Measurements from ENCODE around the gene EPC2. TPM values are rescaled to one million over a fixed set of nuclear protein-coding genes. Genes with fewer than 3 reads are reported as not detected.

Gene EPC2
- total RNA-seq, 6 experiments from 2014 or later, result 7.7 to 13.3 (median 8.8) TPM

- DNase-seq, result no peak
- ATAC-seq, result no peak
- no peak overlapping the region for H3K4me3 ChIP-seq
- no peaks in the 10 kb centered on the region for H3K27me3 ChIP-seq
- H3K36me3 ChIP-seq, result no peaks in the 10 kb centered on the region
- no peak for TF ChIP-seq CTCF (IDR thresholded peaks at IDR 0.05)
- TF ChIP-seq POLR2A (IDR thresholded peaks at IDR 0.05), result no peak
- no peaks in the 10 kb centered on the region for H3K9me3 ChIP-seq
- no peak overlapping the region for H3K27ac ChIP-seq
- no peaks in the 10 kb centered on the region for H3K4me1 ChIP-seq
- intact Hi-C loops (cut with DNase I), result no loop called here
Measured at GRCh38 chr2:148616662-148617061, 27.9 kb upstream of the EPC2 start.

- Histone ChIP-seq H3K4me1 (no peaks in the 10 kb centered on the region), H3K36me3 (no peaks in the 10 kb centered on the region), H3K9me3 (no peaks in the 10 kb centered on the region), H3K27me3 (no peaks in the 10 kb centered on the region), H3K27ac (no peak overlapping the region), H3K4me3 (no peak overlapping the region)
- DNase-seq (no peak), ATAC-seq (no peak)
- intact Hi-C loops (cut with DNase I), result no loop called here
- WGBS (ENCODE audit: insufficient coverage, low coverage, low lambda C conversion rate, missing lambda C conversion rate), result 70% methylated on average over 5 of the region's 5 CpGs
- no peak for TF ChIP-seq CTCF (IDR thresholded peaks at IDR 0.05)
- no peak for TF ChIP-seq POLR2A (IDR thresholded peaks at IDR 0.05)
Measured at GRCh38 chr2:148617219-148617618, 27.3 kb upstream of the EPC2 start.

DNA sequence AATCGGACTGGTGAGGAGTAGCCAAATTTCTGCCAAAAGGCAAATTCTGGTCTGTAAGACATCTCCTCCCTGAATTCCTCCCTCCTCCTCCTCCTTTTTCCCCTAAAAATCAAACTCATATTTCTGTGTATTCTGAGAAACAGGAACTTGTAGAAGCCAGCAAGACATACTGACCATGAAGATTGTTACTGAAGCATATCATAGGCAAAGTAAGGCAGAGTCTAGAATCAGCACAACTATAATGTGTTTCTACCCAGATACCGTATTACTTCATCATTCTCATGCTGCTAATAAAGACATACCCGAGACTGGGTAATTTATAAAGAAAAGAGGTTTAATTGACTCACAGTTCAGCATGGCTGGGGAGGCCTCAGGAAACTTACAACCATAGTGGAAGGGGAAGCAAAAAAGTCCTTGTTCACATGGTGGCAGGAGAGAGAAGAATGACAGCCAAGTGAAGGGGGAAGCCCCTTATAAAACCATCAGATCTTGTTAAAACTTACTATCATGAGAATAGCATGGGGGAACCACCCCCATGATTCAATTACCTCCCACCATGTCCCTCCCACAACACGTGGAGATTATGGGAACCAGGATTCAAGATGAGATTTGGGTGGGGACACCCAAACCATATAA, 24.9 kb upstream of the EPC2 start:
- no peak overlapping the region for H3K27ac ChIP-seq
- H3K4me1 ChIP-seq, result no peaks in the 10 kb centered on the region
- no peak for DNase-seq
- H3K36me3 ChIP-seq, result no peaks in the 10 kb centered on the region
- ATAC-seq, result no peak
- no peak for TF ChIP-seq POLR2A (IDR thresholded peaks at IDR 0.05)
- 53% methylated on average over 4 of the region's 4 CpGs for WGBS (ENCODE audit: insufficient coverage, low coverage, low lambda C conversion rate, missing lambda C conversion rate)
- H3K27me3 ChIP-seq, result no peaks in the 10 kb centered on the region
- no peak overlapping the region for H3K4me3 ChIP-seq
- intact Hi-C loops (cut with DNase I), result no loop called here
- no peaks in the 10 kb centered on the region for H3K9me3 ChIP-seq

DNA sequence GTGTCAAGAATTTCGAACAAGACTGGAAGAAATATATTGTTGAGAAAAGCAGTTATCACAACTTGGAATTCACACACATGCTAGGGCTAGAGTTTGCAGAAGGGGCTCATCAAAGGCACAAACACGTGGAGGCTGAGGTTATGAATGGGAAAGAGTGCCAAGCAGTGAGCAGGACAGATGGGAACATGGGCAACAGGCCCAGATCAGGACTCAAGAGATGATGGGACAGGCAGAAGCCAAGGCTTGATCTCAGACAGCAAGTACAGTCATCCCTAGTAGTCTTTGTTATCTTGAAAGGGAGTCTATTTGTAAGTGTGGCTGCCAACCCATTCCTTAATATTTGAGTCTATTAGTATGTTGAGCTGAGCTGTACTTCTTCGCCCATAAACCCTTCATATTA, 22.2 kb upstream of the EPC2 start:
- Histone ChIP-seq H3K9me3 (no peaks in the 10 kb centered on the region), H3K4me3 (no peak overlapping the region), H3K27me3 (no peaks in the 10 kb centered on the region), H3K27ac (no peak overlapping the region), H3K36me3 (no peaks in the 10 kb centered on the region), H3K4me1 (no peaks in the 10 kb centered on the region)
- intact Hi-C loops (cut with DNase I), result no loop called here
- ATAC-seq (no peak), DNase-seq (no peak)
- TF ChIP-seq CTCF (IDR thresholded peaks at IDR 0.05) (no peak), POLR2A (IDR thresholded peaks at IDR 0.05) (no peak)
- WGBS (ENCODE audit: insufficient coverage, low coverage, low lambda C conversion rate, missing lambda C conversion rate), result 66% methylated on average over 3 of the region's 3 CpGs

- Histone ChIP-seq H3K27ac (no peak overlapping the region), H3K4me1 (no peaks in the 10 kb centered on the region), H3K4me3 (no peak overlapping the region), H3K27me3 (no peaks in the 10 kb centered on the region), H3K9me3 (no peaks in the 10 kb centered on the region), H3K36me3 (no peaks in the 10 kb centered on the region)
- DNase-seq (no peak), ATAC-seq (no peak)
- TF ChIP-seq POLR2A (IDR thresholded peaks at IDR 0.05) (no peak), CTCF (IDR thresholded peaks at IDR 0.05) (no peak)
- intact Hi-C loops (cut with DNase I), result no loop called here
Measured at GRCh38 chr2:148623086-148623485, 21.5 kb upstream of the EPC2 start.
